Hepatocyte (in vitro differentiated cells): ENCODE measurements around the gene RXFP3.

Source experiments
- CTCF ChIP-seq: fragments of 200-600 bp; sonication (generic); IDR thresholded peaks from 2 replicates; pipeline ENCODE4 v1.5.1; 2016; ENCODE audit warnings: antibody characterized with exemption, mild to moderate bottlenecking; ENCODE audit not compliant: poor library complexity
- EZH2 ChIP-seq: fragments of 200-600 bp; sonication (generic); IDR thresholded peaks from 2 replicates; pipeline ENCODE4 v1.6.1; 2016; ENCODE audit warnings: antibody characterized with exemption, mild to moderate bottlenecking, borderline replicate concordance
- EZH2phosphoT487 ChIP-seq: fragments of 200-600 bp; sonication (generic); IDR thresholded peaks from one replicate; pipeline ENCODE4 v1.6.1; 2018; ENCODE audit warnings: antibody characterized with exemption, mild to moderate bottlenecking, low read depth, moderate library complexity; ENCODE audit not compliant: unreplicated experiment, severe bottlenecking

GRCh38 chr5:33937017-33937706, 976 bp downstream of the RXFP3 start:
- TF ChIP-seq CTCF, result no peak
- TF ChIP-seq EZH2, result no peak
- TF ChIP-seq EZH2phosphoT487, result no peak
